Stimulated activated CD4-positive, alpha-beta T cell treated with anti-CD3 and anti-CD28 coated beads, Interleukin-1b, Interleukin-23, amount 100 ng/mL, for 48 hours (primary cell): ENCODE measurements around the gene HS2ST1.
"Not testable (repeated sequence)": the region's sequence is repeated elsewhere in the genome, so short reads cannot be mapped to it uniquely, and the experiment has no call there.

Experiments used
- DNase-seq: peaks from one replicate; pipeline ENCODE4 v3.0.0-alpha.2; 2020

The HS2ST1 gene

GRCh38 chr1:87028576-87028975 is 114.1 kb downstream of the HS2ST1 start:
- DNase-seq = no peak

GRCh38 chr1:87030740-87031690 is 116.6 kb downstream of the HS2ST1 start:
- DNase-seq = no peak

DNA sequence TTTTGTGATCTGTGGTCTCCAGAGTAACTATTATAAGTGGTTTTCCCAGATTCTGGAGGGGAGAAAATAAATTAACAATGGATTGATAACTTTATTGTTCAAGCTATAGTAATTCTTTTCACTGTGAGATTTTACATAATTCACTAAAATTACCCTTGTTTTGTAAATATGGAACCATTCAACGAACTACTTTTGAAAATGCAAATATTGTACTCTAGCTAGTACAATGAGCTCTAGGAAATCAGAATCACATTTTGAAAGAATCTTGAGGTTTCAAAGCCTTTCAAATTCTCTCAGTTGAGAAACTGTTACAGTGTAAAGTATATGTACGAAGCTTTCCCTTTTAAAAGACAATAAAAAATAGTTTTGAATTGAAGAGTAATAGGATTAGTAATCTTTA is 119.9 kb downstream of the HS2ST1 start:
- DNase-seq = no peak

DNA sequence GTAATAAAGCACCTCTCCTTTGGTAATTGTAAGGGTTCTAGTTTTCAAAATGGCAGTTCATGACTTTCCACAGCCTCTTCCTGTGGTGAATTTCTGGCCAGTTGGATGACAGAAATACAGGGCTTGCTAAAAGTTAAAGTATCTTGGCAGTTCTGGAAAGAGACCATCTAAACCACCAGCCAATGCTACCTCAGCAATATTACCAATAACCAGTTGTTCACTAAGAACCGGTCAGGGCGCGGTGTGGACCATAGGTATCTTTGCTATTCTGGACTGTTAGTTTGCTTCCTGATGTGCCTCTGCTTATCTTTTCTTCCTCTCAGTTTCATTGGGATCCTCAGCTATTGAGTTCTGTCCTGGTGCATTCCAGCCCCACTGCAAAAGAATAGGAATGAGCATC is 124.7 kb downstream of the HS2ST1 start:
- DNase-seq = no peak

GRCh38 chr1:87042111-87042811 is 127.8 kb downstream of the HS2ST1 start:
- DNase-seq = no peak

GRCh38 chr1:87044424-87044823 is 130.0 kb downstream of the HS2ST1 start:
- DNase-seq = no peak

- DNase-seq = peak; percentile 9
Measured at GRCh38 chr1:87044840-87045239, 130.4 kb downstream of the HS2ST1 start.

GRCh38 chr1:87045761-87046304 is 131.4 kb downstream of the HS2ST1 start:
- DNase-seq = peak; percentile 74

- no peak for DNase-seq
Measured at GRCh38 chr1:87046951-87047350, 132.5 kb downstream of the HS2ST1 start.

- no peak for DNase-seq
Measured at GRCh38 chr1:87048237-87048636, 133.8 kb downstream of the HS2ST1 start.

GRCh38 chr1:87051965-87052364 is 137.5 kb downstream of the HS2ST1 start:
- DNase-seq = no peak

DNA sequence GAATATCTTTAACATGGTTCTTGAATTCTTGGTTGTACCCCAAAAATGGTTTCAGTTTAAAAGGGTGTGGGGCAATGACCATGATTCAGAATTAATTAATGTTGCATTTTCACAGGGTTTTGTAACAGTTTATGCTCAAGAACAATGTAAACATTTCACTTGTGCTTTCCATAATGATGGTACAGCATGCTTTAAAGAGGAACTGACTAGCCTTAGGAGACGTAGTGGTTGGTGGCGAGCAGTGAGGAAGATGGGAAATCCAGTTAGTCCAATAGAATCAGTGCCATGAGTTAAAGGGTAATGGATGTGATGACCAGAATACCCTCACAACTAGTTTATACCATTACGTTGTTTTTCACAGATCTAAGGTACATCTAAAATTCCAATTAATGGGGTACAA is 138.0 kb downstream of the HS2ST1 start:
- no peak for DNase-seq

DNA sequence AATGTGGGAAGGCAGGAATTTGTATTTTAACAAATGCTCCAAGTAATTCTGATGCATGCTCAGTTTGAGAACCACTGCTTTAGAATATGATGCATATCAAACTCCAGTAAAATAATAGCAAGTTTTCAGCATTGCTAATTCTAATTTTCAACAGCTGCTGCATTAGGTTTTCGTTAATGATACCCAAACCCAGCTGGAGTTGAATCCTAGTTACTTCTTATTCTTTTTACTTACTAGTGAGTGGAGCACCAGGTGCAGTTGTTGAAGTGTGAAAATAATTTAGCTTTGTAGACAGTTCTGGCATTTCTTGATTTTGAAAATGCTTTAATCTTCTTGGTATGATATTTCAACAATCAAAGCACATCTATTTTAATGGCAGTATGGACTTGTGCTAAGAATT is 138.5 kb downstream of the HS2ST1 start:
- DNase-seq = no peak

- no peak for DNase-seq
Measured at GRCh38 chr1:87053446-87053845, 139.0 kb downstream of the HS2ST1 start.

DNA sequence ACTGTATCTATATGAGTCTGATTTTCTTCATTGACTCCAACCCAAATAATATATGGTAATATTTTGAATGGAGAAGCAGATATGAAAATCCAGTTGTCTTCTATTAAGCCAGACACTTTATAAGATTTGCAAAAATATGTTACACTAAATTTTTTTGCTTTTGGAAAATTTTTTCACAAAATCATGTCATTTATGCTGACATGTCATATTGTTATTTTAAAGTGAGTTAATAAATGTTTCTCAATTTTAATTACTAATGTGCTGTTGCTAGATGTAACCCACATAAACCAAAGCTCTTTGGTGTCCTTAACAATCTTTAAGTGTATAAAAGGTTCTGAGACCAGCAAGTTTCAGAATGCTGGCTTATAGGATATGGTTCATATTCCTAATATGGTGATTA is 142.5 kb downstream of the HS2ST1 start:
- no peak for DNase-seq

- no peak for DNase-seq
Measured at GRCh38 chr1:87058343-87058649, 143.9 kb downstream of the HS2ST1 start.

GRCh38 chr1:87061742-87062156 is 147.3 kb downstream of the HS2ST1 start:
- no peak for DNase-seq

- no peak for DNase-seq
Measured at GRCh38 chr1:87062687-87063086, 148.3 kb downstream of the HS2ST1 start.

DNA sequence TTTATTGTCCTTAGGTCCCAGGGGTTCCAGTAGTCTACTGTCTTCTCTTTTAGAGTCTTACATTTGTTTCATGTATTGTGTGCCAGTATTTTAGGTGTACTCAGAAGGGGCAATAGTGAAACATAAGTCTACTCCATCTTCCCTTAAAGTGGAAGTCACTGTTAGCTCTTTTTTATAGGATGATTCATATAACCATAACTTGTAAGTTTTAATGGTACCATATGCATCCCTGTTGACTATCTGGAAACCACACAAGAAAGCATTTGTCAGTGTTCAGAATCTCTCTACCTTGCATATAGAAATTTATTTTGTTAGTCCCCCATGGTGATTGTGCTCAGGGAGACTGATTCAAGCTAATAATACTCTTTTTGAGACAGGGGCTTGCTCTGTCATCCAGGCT is 149.9 kb downstream of the HS2ST1 start:
- no peak for DNase-seq

- no peak for DNase-seq
Measured at GRCh38 chr1:87064986-87065385, 150.6 kb downstream of the HS2ST1 start.

DNA sequence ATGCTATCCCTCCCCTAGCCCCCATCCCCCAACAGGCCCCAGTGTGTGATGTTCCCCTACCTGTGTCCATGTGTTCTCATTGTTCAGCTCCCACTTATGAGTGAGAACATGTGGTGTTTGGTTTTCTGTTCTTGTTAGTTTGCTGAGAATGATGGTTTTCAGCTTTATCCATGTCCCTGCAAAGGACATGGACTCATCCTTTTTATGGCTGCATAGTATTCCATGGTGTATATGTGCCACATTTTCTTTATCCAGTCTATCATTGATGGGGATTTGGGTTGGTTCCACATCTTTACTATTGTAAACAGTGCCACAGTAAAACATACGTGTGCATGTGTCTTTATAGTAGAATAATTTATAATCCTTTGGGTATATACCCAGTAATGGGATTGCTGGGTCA is 152.3 kb downstream of the HS2ST1 start:
- DNase-seq = not testable (repeated sequence)

- no peak for DNase-seq
Measured at GRCh38 chr1:87072411-87072810, 158.0 kb downstream of the HS2ST1 start.

GRCh38 chr1:87072904-87073303 is 158.5 kb downstream of the HS2ST1 start:
- DNase-seq = no peak
